ENCODE data around the gene AIFM1. TPM values are rescaled to one million over a fixed set of nuclear protein-coding genes. Genes with fewer than 3 reads are reported as not detected.
A peak's percentile ranks its signal among the peaks of the same experiment; 100 is the strongest.

AIFM1 gene
- total and polyA plus RNA-seq, 4 donors, result 14.4 to 35.8 (median 31.2) TPM

DNA sequence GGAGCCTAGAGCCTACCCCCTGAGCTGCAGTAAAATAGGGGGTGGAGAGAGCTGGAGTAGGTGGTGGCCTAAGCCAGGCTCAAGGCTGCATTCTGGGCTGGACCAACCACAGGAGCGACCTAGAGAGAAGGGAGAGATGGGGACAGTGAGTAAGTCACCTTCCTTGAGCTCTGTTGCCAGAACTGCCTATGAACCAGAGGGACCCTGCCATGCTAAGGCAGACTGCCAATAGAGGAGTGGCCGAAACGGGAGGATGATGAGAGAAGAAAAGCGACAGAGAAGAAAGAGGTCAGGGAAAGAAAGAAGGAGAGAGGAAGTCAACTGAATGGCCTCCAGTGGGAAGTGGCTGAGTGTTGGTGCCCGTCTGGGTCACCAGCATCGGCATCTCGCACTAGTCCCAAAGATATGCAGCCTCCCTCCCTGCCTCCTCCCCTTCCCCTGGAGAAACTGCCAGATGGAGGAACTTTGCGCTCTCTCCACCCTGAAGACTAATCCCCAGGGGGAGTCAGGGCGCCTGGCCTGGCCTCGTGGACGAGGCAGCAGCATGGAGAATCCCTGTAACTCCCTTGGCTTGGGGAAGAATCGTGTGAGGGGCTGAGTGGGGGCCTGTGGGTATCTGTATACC is 84.1 kb downstream of the AIFM1 start:
- TF ChIP-seq, protein P1, sequence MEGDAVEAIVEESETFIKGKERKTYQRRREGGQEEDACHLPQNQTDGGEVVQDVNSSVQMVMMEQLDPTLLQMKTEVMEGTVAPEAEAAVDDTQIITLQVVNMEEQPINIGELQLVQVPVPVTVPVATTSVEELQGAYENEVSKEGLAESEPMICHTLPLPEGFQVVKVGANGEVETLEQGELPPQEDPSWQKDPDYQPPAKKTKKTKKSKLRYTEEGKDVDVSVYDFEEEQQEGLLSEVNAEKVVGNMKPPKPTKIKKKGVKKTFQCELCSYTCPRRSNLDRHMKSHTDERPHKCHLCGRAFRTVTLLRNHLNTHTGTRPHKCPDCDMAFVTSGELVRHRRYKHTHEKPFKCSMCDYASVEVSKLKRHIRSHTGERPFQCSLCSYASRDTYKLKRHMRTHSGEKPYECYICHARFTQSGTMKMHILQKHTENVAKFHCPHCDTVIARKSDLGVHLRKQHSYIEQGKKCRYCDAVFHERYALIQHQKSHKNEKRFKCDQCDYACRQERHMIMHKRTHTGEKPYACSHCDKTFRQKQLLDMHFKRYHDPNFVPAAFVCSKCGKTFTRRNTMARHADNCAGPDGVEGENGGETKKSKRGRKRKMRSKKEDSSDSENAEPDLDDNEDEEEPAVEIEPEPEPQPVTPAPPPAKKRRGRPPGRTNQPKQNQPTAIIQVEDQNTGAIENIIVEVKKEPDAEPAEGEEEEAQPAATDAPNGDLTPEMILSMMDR (IDR thresholded peaks at IDR 0.05; ENCODE audit: control extremely low read depth, extremely low read depth), result no peak
- peaks cover 0 to 2% (median 0%) of the 10 kb centered on the region in 4 donors for H3K9me3 ChIP-seq (ENCODE audit: control insufficient read depth in 4 of 4, insufficient read depth in 3 of 4, low read length in 3 of 4)
- no peak overlapping the region for H3K9ac ChIP-seq (ENCODE audit: insufficient read depth in 1 of 2, low read length in 2 of 2)
- H3K4me1 ChIP-seq (ENCODE audit: control insufficient read depth in 5 of 5, insufficient read depth in 5 of 5, low read length in 5 of 5), result peaks cover 0 to 20% (median 0%) of the 10 kb centered on the region in 5 donors
- ATAC-seq (ENCODE audit: insufficient read depth, low FRiP score) (no peak), DNase-seq (no peak)
- no peak overlapping the region for H3K4me3 ChIP-seq
- H3K27me3 ChIP-seq (ENCODE audit: control insufficient read depth in 3 of 3, insufficient read depth in 3 of 3, low read length in 2 of 3), result peaks cover 0 to 5% (median 4%) of the 10 kb centered on the region in 3 donors
- H3K36me3 ChIP-seq (ENCODE audit: control insufficient read depth in 4 of 4, insufficient read depth in 4 of 4, low read length in 4 of 4), result no peaks in the 10 kb centered on the region
- WGBS, 2 donors, result 27 to 54% methylated on average over 12 of the region's 12 CpGs
- peak overlapping the region in 1 of 2 donors; percentile 69 for H3K27ac ChIP-seq (ENCODE audit: low read depth in 1 of 2, low read length in 1 of 2)

DNA sequence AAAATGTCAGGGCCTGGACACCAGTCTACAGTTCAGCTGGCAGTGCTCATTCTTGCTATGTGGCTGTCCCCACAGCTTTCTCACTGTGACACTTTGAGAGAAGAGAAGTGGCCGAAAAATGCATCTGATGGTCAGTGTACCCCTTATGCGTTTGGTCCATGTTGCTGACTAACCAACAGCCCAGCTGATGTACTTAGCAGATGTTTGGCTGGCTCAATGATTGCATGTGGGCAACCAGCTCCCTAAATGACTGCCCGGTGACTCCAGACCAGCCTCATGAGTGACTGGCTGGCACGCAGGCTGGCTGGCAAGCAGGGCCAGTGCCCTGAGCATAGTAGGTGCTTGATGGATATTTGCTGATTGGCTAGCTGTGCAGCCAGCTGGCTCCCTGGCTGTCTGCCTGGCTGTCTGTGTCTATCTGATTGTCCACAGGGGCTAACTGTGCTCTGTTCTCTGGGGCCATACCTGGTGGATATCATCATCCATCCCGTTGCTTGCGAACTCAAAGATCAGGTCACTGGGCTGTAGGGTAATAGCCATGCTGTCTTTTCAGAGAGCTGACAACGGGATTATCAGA is 84.8 kb downstream of the AIFM1 start:
- ATAC-seq (ENCODE audit: insufficient read depth, low FRiP score) (no peak), DNase-seq (no peak)
- Histone ChIP-seq H3K27ac (ENCODE audit: low read depth in 1 of 2, low read length in 1 of 2) (no peak overlapping the region), H3K4me1 (ENCODE audit: control insufficient read depth in 5 of 5, insufficient read depth in 5 of 5, low read length in 5 of 5) (peaks cover 0 to 17% (median 0%) of the 10 kb centered on the region in 5 donors), H3K9me3 (ENCODE audit: control insufficient read depth in 4 of 4, insufficient read depth in 3 of 4, low read length in 3 of 4) (peaks cover 0 to 2% (median 0%) of the 10 kb centered on the region in 4 donors), H3K27me3 (ENCODE audit: control insufficient read depth in 3 of 3, insufficient read depth in 3 of 3, low read length in 2 of 3) (peaks cover 0 to 5% (median 4%) of the 10 kb centered on the region in 3 donors), H3K36me3 (ENCODE audit: control insufficient read depth in 4 of 4, insufficient read depth in 4 of 4, low read length in 4 of 4) (no peaks in the 10 kb centered on the region), H3K4me3 (no peak overlapping the region), H3K9ac (ENCODE audit: insufficient read depth in 1 of 2, low read length in 2 of 2) (no peak overlapping the region)
- TF ChIP-seq, protein P1 (IDR thresholded peaks at IDR 0.05; ENCODE audit: control extremely low read depth, extremely low read depth), result no peak
- 80 to 93% methylated on average over 7 of the region's 7 CpGs for WGBS, 2 donors

DNA sequence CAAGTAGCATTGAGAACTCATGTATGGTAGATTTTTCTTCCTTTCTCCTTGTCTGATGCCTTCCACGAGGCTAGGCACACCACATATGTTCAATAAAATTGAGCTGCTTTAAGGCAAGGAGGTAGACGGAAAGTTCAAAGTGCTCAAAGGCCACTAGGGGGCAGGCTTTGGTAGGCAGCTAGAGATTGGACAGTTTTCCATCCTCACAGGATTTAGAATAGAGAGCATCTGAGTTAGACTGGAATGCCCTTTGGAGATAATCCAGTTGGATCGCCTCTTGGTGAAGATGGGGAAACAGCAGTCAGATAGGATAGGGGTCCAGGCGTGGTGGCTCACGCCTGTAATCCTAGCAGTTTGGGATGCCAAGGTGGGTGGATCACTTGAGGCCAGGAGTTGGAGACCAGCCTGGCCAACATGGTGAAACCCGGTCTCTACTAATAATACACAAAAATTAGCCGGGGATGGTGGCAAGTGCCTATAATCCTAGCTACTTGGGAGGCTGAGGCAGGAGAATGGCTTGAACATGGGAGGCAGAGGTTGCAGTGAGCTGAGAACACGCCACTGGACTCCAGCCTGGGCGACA is 85.7 kb downstream of the AIFM1 start:
- DNase-seq, result peak; percentile 57 to 80 (median 73)
- Histone ChIP-seq H3K9ac (ENCODE audit: insufficient read depth in 1 of 2, low read length in 2 of 2) (no peak overlapping the region), H3K9me3 (ENCODE audit: control insufficient read depth in 4 of 4, insufficient read depth in 3 of 4, low read length in 3 of 4) (peaks cover 0 to 2% (median 0%) of the 10 kb centered on the region in 4 donors), H3K27me3 (ENCODE audit: control insufficient read depth in 3 of 3, insufficient read depth in 3 of 3, low read length in 2 of 3) (peaks cover 0 to 5% (median 4%) of the 10 kb centered on the region in 3 donors), H3K4me1 (ENCODE audit: control insufficient read depth in 5 of 5, insufficient read depth in 5 of 5, low read length in 5 of 5) (peaks cover 0 to 10% (median 0%) of the 10 kb centered on the region in 5 donors), H3K36me3 (ENCODE audit: control insufficient read depth in 4 of 4, insufficient read depth in 4 of 4, low read length in 4 of 4) (no peaks in the 10 kb centered on the region), H3K27ac (ENCODE audit: low read depth in 1 of 2, low read length in 1 of 2) (no peak overlapping the region), H3K4me3 (no peak overlapping the region)
- peak; percentile 64 for ATAC-seq (ENCODE audit: insufficient read depth, low FRiP score)
- TF ChIP-seq, protein P1 (IDR thresholded peaks at IDR 0.05; ENCODE audit: control extremely low read depth, extremely low read depth), result peak; percentile 69
- WGBS, 2 donors, result 51 to 63% methylated on average over 9 of the region's 9 CpGs

Other genes starting within 250 kb of the AIFM1 start
- 10 to 100 TPM; 10.9 to 11.8 TPM for gene BCORL1, start 183.2 kb downstream of the AIFM1 start, total RNA-seq
- 1 to 10 TPM; 2.3 to 3.2 TPM for gene BCORL1, start 183.2 kb downstream of the AIFM1 start, polyA plus RNA-seq
- gene ELF4, start 55.3 kb downstream of the AIFM1 start, total RNA-seq, result 10 to 100 TPM; 12.6 to 20.2 TPM
- 10 to 100 TPM in 1 of 2 donors, 1 to 10 TPM in 1; 5.9 to 24.5 TPM for gene ELF4, start 55.3 kb downstream of the AIFM1 start, polyA plus RNA-seq
- 1 to 10 TPM in 1 of 2 donors, under 1 TPM in 1; 0.67 to 2.0 TPM for gene RAB33A, start 6.1 kb upstream of the AIFM1 start, total RNA-seq
- 10 to 100 TPM in 1 of 2 donors, under 1 TPM in 1; 0.37 to 10.0 TPM for gene RAB33A, start 6.1 kb upstream of the AIFM1 start, polyA plus RNA-seq
- gene ZNF280C, start 103.1 kb upstream of the AIFM1 start, total RNA-seq, result 1 to 10 TPM; 3.4 to 7.3 TPM
- gene ZNF280C, start 103.1 kb upstream of the AIFM1 start, polyA plus RNA-seq, result 1 to 10 TPM; 1.2 to 1.7 TPM
- gene SLC25A14, start 174.1 kb upstream of the AIFM1 start, total RNA-seq, result 10 to 100 TPM; 14.4 to 25.5 TPM
- 10 to 100 TPM in 1 of 2 donors, 1 to 10 TPM in 1; 8.7 to 15.5 TPM for gene SLC25A14, start 174.1 kb upstream of the AIFM1 start, polyA plus RNA-seq
- not detected for gene GPR119, start 219.8 kb upstream of the AIFM1 start, total RNA-seq
- not detected for gene GPR119, start 219.8 kb upstream of the AIFM1 start, polyA plus RNA-seq
- 10 to 100 TPM; 15.0 to 19.7 TPM for gene RBMX2, start 236.1 kb upstream of the AIFM1 start, total RNA-seq
- gene RBMX2, start 236.1 kb upstream of the AIFM1 start, polyA plus RNA-seq, result 10 to 100 TPM; 12.1 to 18.3 TPM

Measured in lung (tissue), 12 donors.